Activated naive CD4-positive, alpha-beta T cell treated with anti-CD3 and anti-CD28 coated beads, Interleukin-2, amount 50 U/mL, for 72 hours (primary cell): ENCODE data around the gene ZNF169. TPM values are rescaled to one million over a fixed set of nuclear protein-coding genes. Genes with fewer than 3 reads are reported as not detected.
A peak's percentile ranks its signal among the peaks of the same experiment; 100 is the strongest.
"Not testable (repeated sequence)": the region's sequence is repeated elsewhere in the genome, so short reads cannot be mapped to it uniquely, and the experiment has no call there.

ENCODE experiments used
- ATAC-seq, 2 donors: fragments of 150-1000 bp; cut with Tn5 transposase; 2 replicates each; pipeline ENCODE4 v1.10.0; 2021; ENCODE audit warnings: mild to moderate bottlenecking in 2 of 2, moderate library complexity in 2 of 2
- DNase-seq, 2 donors: peaks; one replicate each; pipeline ENCODE4 v3.0.0; 2021 to 2022; ENCODE audit warnings: low spot score in 2 of 2
- H3K27ac Mint-ChIP-seq, 2 donors: one replicate each; pipeline ENCODE4 v1.8.0; 2022; ENCODE audit warnings: mild to moderate bottlenecking in 2 of 2, mixed read lengths in 2 of 2
- H3K36me3 Mint-ChIP-seq, 2 donors: one replicate each; pipeline ENCODE4 v1.8.0; 2022; ENCODE audit warnings: mixed read lengths in 2 of 2
- H3K9me3 Mint-ChIP-seq, 2 donors: one replicate each; pipeline ENCODE4 v1.8.0; 2022; ENCODE audit warnings: mixed read lengths in 2 of 2
- total RNA-seq, 2 donors: library from RNA; stranded (reverse); gene quantifications; one replicate each; pipeline ENCODE4 v1.2.3, GENCODE V29; 2022

ZNF169 gene
- total RNA-seq, 2 donors from 2014 or later: 6.6 to 6.8 TPM

GRCh38 chr9:94322342-94322940 lies 63.3 kb downstream of the ZNF169 start:
- H3K27ac Mint-ChIP-seq, H3K36me3 Mint-ChIP-seq, DNase-seq, H3K9me3 Mint-ChIP-seq, ATAC-seq: not testable (repeated sequence)

DNA sequence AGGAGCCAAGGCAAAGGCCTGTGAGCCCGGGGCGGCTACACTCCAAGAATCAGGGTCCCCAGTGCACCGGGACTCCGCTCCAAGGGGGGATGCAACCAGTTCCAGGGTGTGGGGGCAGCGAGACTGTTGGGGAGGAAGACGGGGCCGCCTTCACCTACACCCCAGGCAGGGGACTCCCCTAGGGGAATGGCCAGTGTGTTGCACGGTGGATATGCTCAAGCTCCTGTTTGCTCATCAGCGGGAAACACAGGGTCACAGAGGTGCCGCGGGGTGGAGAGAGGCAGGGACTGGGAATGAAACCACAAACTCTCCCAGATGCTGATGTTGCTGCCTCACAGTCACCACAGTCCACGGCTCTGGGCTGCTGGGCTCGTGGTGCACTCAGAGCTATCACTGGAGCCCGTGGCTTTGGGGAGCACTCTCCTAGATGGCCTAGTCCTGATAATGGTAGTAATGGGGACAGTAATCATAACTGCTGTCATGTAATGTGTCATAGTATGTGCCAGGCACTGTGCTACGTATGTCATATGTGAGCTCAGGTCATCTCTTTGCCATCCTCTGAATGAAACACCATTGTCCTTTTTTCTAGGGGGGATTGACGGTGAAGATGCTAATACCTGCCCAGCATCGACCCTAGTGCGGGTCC lies 64.2 kb downstream of the ZNF169 start:
- H3K27ac Mint-ChIP-seq, ATAC-seq, DNase-seq, H3K9me3 Mint-ChIP-seq, H3K36me3 Mint-ChIP-seq: not testable (repeated sequence)

- H3K27ac Mint-ChIP-seq, H3K36me3 Mint-ChIP-seq, H3K9me3 Mint-ChIP-seq, ATAC-seq, DNase-seq: not testable (repeated sequence)
Observed at GRCh38 chr9:94325583-94325982, 66.5 kb downstream of the ZNF169 start.

GRCh38 chr9:94328544-94328943 lies 69.4 kb downstream of the ZNF169 start, which contains the start of gene NUTM2F:
Gene NUTM2F, minus strand, starts transcription at chr9:94328644. Its CDS starts 21 bp downstream, at chr9:94328623.
- H3K27ac Mint-ChIP-seq, H3K9me3 Mint-ChIP-seq, DNase-seq, H3K36me3 Mint-ChIP-seq, ATAC-seq: not testable (repeated sequence)

- not testable (repeated sequence) for H3K36me3 Mint-ChIP-seq, ATAC-seq, H3K27ac Mint-ChIP-seq, H3K9me3 Mint-ChIP-seq, DNase-seq
Observed at GRCh38 chr9:94336445-94336844, 77.3 kb downstream of the ZNF169 start.

DNA sequence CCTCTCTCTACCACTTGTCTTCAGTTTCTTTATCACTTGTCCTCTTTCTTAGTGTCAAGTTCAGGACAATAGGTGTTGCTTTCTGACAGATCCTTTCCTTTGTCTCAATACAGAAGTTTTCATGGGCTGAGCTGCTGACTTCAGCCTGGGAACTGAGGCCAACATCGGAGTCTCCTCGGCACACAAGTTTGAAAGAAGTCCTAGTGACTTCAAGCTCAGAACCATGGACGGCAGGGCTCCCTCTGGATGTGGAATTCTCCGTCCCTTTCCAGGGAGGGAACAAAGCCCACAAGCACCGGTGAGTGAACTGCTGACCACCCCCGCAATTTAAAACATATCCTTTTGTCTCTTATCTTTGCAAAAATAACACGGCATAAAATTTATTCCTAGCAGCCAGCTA lies 79.6 kb downstream of the ZNF169 start:
- ATAC-seq, H3K36me3 Mint-ChIP-seq, H3K27ac Mint-ChIP-seq, DNase-seq, H3K9me3 Mint-ChIP-seq: not testable (repeated sequence)

GRCh38 chr9:94339657-94340056 lies 80.6 kb downstream of the ZNF169 start:
- not testable (repeated sequence) for H3K27ac Mint-ChIP-seq, H3K9me3 Mint-ChIP-seq, H3K36me3 Mint-ChIP-seq, DNase-seq, ATAC-seq

DNA sequence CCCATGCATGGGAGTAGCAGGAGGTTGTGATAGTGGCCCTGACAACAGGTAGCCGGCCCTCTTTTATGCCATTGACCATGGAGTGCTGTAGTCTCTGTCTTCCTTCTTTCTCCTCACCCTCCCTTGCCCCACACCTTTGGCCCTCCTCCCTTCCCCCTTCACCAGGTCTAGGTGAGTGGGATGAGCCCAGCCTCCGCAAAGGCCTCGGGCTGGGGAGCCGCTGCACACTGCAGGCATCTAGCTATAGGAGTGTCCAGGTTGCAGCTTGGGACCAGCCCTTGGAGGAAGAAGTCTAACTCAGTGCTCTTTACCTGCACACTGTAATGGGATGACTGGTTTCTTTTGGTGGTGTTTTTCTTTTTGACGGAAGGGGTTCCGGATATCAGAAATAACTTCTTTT lies 81.7 kb downstream of the ZNF169 start:
- H3K27ac Mint-ChIP-seq, H3K36me3 Mint-ChIP-seq, ATAC-seq, H3K9me3 Mint-ChIP-seq, DNase-seq: not testable (repeated sequence)

- H3K9me3 Mint-ChIP-seq, ATAC-seq, DNase-seq, H3K27ac Mint-ChIP-seq, H3K36me3 Mint-ChIP-seq: not testable (repeated sequence)
Observed at GRCh38 chr9:94341703-94342102, 82.6 kb downstream of the ZNF169 start.

GRCh38 chr9:94347451-94347850 lies 88.4 kb downstream of the ZNF169 start:
- H3K27ac Mint-ChIP-seq: peak overlapping the region in 1 of 2 donors; percentile 72
- ATAC-seq, H3K9me3 Mint-ChIP-seq, DNase-seq, H3K36me3 Mint-ChIP-seq: not testable (repeated sequence)

DNA sequence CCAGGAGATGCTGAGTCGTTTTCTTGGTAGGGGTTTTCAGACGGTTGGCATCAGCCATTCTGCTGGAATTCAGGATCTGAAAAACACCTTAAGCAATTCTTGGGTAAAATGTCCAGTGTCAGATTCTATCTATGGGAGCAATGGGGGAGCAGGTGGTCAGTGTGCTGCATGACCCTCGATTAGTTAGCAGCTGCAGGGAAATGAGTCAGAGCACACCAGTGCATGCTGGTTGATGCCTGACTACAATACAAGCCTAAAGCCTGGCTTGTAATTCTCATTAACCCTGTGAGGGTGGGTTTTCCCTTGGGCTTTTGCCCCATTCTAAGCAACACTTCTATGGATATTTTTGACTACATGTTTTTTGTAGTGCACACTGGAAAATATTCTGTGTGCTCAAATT lies 89.7 kb downstream of the ZNF169 start:
- not testable (repeated sequence) for ATAC-seq, DNase-seq, H3K36me3 Mint-ChIP-seq, H3K9me3 Mint-ChIP-seq, H3K27ac Mint-ChIP-seq

Other genes starting within 250 kb of the ZNF169 start
- gene PTPDC1, start 174.8 kb upstream of the ZNF169 start, total RNA-seq: 1 to 10 TPM; 4.2 to 7.4 TPM
- gene NUTM2F, start 69.3 kb downstream of the ZNF169 start, total RNA-seq: not detected